HUES64 (cell line): ENCODE data around the gene CFAP90. TPM values are rescaled to one million over a fixed set of nuclear protein-coding genes. Genes with fewer than 3 reads are reported as not detected.

Source experiments
- H3K27ac ChIP-seq: 2 replicates; pipeline ENCODE4 v1.7.0; 2013; ENCODE audit warnings: low read depth, low read length, inconsistent platforms
- H3K27me3 ChIP-seq: 2 replicates; pipeline ENCODE4 v1.6.1; 2013; ENCODE audit warnings: mild to moderate bottlenecking, low read length; ENCODE audit not compliant: insufficient read depth
- H3K36me3 ChIP-seq: 2 replicates; pipeline ENCODE4 v1.6.1; 2013; ENCODE audit warnings: mild to moderate bottlenecking, low read length; ENCODE audit not compliant: insufficient read depth
- H3K4me1 ChIP-seq: 2 replicates; pipeline ENCODE4 v1.6.1; 2013; ENCODE audit warnings: mild to moderate bottlenecking, low read length, moderate library complexity; ENCODE audit not compliant: insufficient read depth
- H3K4me3 ChIP-seq: 2 replicates; pipeline ENCODE4 v1.5.1; 2013; ENCODE audit warnings: mild to moderate bottlenecking, low read length, moderate library complexity
- H3K9ac ChIP-seq: 2 replicates; pipeline ENCODE4 v1.6.1; 2013; ENCODE audit warnings: mild to moderate bottlenecking, low read depth, low read length
- H3K9me3 ChIP-seq: 2 replicates; pipeline ENCODE4 v1.6.1; 2013; ENCODE audit warnings: low read depth, low read length; ENCODE audit not compliant: insufficient read depth
- WGBS: fragments of 150-250, 120-280 bp; methylation state at CpG from one replicate; pipeline ENCODE4 v1.1.7; 2013; ENCODE audit warnings: missing lambda C conversion rate; 5-methylcytosine and 5-hydroxymethylcytosine counted together
- polyA plus RNA-seq, 2 experiments: library from polyadenylated mRNA; stranded (reverse); fragments of 50-300 nt; gene quantifications; one replicate each; pipeline ENCODE4 v1.2.3, GENCODE V29; 2013

Gene CFAP90, protein sequence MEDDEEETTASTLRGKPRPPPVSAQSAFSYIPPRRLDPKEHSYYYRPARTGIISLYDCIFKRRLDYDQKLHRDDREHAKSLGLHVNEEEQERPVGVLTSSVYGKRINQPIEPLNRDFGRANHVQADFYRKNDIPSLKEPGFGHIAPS
- 0.75 TPM for polyA plus RNA-seq (2013, experiment 1 of 2)
- polyA plus RNA-seq (2013, experiment 2 of 2): 0.32 TPM

DNA sequence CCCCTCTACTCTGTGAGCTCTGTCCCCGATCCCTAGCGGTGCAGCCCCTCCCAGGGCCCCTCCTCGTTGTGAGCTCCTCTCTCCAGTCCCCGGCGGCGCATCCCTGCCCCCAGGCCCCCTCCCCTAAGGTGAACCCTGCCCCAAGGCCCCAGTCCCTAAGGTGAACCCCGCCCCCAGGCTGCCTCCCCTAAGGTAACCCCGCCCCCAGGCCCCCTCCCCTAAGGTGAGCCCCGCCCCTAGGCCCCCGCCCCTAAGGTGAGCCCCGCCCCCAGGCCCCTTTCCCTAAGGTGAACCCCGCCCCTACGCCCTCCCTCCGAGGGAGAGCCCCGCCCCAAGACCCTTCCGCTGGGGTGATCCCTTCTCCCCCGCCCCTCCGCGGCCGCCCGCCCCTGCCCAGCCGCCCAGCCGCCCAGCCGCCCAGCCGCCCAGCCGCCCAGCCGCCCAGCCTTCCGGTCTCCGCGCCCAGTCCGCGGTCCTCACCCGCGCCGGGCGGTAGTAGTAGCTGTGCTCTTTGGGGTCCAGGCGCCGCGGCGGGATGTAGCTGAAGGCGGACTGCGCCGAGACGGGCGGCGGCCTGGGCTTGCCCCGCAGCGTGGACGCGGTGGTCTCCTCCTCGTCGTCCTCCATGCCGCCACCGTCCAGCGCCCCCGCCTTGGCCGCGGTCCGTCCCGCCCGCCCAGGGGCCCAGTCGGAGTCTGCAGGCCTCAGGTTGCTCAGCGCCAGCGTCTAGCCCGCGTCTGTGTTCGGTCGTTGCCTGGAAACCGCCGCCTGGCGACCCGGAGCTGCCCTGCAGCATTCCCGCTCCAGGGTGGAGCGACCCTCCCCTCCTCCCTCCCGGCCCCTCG lies at the start of gene CFAP90:
Gene CFAP90, minus strand, starts transcription at position 739 of the 845 bp plus-strand sequence. Its CDS starts 112 bp downstream, at position 627.
- Histone ChIP-seq H3K36me3 (no peaks in the 10 kb centered on the region), H3K4me3 (peak within 1 kb of the TSS; percentile 83), H3K27ac (peak within 1 kb of the TSS; percentile 61), H3K9me3 (no peaks in the 10 kb centered on the region), H3K27me3 (peaks cover 26% of the 10 kb centered on the region), H3K9ac (peak within 1 kb of the TSS; percentile 68), H3K4me1 (peaks cover 4% of the 10 kb centered on the region; the same call in 1 of the 2 replicates)
- under 1% methylated on average over 69 of the region's 76 CpGs for WGBS

DNA sequence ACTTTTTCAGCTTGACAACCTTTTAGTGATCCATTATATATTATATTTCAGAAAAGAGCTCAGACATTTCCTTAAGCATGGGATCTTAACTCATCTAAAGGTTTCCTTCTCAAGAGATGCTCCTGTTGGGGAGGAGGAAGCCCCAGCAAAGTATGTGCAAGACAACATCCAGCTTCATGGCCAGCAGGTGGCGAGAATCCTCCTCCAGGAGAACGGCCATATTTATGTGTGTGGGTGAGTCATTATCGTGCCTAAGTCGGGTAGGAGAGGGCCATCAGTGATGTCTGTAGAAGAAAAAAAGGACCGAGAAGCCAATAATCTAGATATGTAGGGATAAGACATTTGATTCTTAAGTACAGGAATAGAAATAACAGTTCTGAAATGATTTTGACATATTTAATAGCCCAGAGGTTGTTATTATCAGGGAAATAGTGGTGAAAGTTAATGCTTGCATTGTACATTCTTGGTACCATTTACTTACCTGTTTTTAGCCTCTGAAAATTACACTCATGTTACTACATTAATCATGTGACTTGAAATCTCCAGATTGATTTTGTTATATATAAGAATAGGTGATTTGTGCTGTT lies 46.2 kb upstream of the CFAP90 start:
- Histone ChIP-seq H3K27me3 (no peaks in the 10 kb centered on the region), H3K27ac (no peak overlapping the region), H3K4me1 (no peaks in the 10 kb centered on the region), H3K36me3 (peaks cover 100% of the 10 kb centered on the region), H3K4me3 (no peak overlapping the region), H3K9ac (no peak overlapping the region), H3K9me3 (no peaks in the 10 kb centered on the region)
- 73% methylated on average over 5 of the region's 5 CpGs for WGBS

GRCh38 chr5:7894860-7895259 lies 43.9 kb upstream of the CFAP90 start:
- H3K4me3 ChIP-seq: no peak overlapping the region
- no peak overlapping the region for H3K27ac ChIP-seq
- no peak overlapping the region for H3K9ac ChIP-seq
- peaks cover 97% of the 10 kb centered on the region for H3K36me3 ChIP-seq
- H3K4me1 ChIP-seq: no peaks in the 10 kb centered on the region
- H3K27me3 ChIP-seq: no peaks in the 10 kb centered on the region
- no peaks in the 10 kb centered on the region for H3K9me3 ChIP-seq
- 100% methylated on average over 2 of the region's 2 CpGs for WGBS

DNA sequence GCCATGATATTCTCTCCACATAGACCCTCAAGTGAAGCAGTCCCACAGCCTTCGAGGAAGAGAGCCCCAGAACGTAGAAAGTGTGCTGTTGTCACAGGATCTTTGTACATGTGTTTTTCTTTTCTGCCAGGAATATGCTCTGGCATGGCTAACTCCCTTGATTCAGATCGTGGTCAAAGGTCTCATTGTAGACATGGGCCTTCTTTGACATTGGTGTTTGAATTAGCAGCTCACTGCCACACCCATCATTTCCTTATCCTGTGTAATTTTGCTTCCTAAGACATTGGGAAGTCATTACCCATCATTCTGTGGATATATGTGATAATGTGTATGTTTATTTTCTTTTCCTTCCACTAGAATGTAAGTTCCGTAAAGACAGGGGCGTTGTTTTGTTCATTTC lies 43.5 kb upstream of the CFAP90 start:
- Histone ChIP-seq H3K9me3 (no peaks in the 10 kb centered on the region), H3K27me3 (no peaks in the 10 kb centered on the region), H3K4me1 (no peaks in the 10 kb centered on the region), H3K9ac (no peak overlapping the region), H3K4me3 (no peak overlapping the region), H3K36me3 (peaks cover 97% of the 10 kb centered on the region), H3K27ac (no peak overlapping the region)
- 95% methylated on average over 5 of the region's 5 CpGs for WGBS

DNA sequence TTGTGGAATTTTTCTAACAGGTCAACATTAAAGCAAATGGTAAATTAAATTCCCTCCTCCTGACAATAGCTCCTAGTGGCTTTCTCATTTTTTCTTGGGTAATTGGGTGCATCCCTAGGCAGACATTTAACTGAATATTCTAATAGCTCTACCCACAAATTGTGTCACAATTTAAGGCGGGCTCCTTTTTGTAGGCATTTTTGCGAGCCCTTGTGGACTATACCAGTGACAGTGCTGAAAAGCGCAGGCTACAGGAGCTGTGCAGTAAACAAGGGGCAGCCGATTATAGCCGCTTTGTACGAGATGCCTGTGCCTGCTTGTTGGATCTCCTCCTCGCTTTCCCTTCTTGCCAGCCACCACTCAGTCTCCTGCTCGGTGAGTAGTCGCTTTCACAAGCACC lies 38.0 kb upstream of the CFAP90 start:
- H3K4me1 ChIP-seq: no peaks in the 10 kb centered on the region
- no peaks in the 10 kb centered on the region for H3K9me3 ChIP-seq
- H3K27ac ChIP-seq: no peak overlapping the region
- H3K36me3 ChIP-seq: peaks cover 96% of the 10 kb centered on the region
- WGBS: 95% methylated on average over 9 of the region's 9 CpGs
- H3K4me3 ChIP-seq: no peak overlapping the region
- no peak overlapping the region for H3K9ac ChIP-seq
- H3K27me3 ChIP-seq: no peaks in the 10 kb centered on the region

- 96% methylated on average over 6 of the region's 7 CpGs for WGBS
These were observed 36.0 kb upstream of the CFAP90 start for GRCh38 chr5:7886849-7887475.

GRCh38 chr5:7884491-7885267 lies 33.7 kb upstream of the CFAP90 start:
- Histone ChIP-seq H3K9ac (no peak overlapping the region), H3K9me3 (no peaks in the 10 kb centered on the region), H3K4me3 (no peak overlapping the region), H3K4me1 (no peaks in the 10 kb centered on the region), H3K27me3 (no peaks in the 10 kb centered on the region), H3K36me3 (peaks cover 98% of the 10 kb centered on the region), H3K27ac (no peak overlapping the region)
- 76% methylated on average over 4 of the region's 5 CpGs for whole genome bisulfite sequencing

More at GRCh38 chr5:7886849-7887475, 36.0 kb upstream of the CFAP90 start:
- Histone ChIP-seq H3K9me3 (no peaks in the 10 kb centered on the region), H3K9ac (no peak overlapping the region), H3K27me3 (no peaks in the 10 kb centered on the region), H3K36me3 (peaks cover 96% of the 10 kb centered on the region), H3K27ac (no peak overlapping the region), H3K4me1 (no peaks in the 10 kb centered on the region), H3K4me3 (no peak overlapping the region)

- Histone ChIP-seq H3K4me1 (no peaks in the 10 kb centered on the region), H3K9ac (no peak overlapping the region), H3K27ac (no peak overlapping the region), H3K4me3 (no peak overlapping the region), H3K9me3 (no peaks in the 10 kb centered on the region), H3K36me3 (peaks cover 97% of the 10 kb centered on the region), H3K27me3 (no peaks in the 10 kb centered on the region)
- WGBS: 98% methylated on average over 3 of the region's 4 CpGs
These were observed 32.0 kb upstream of the CFAP90 start for GRCh38 chr5:7882926-7883325.

GRCh38 chr5:7881816-7882215 lies 30.9 kb upstream of the CFAP90 start:
- H3K9me3 ChIP-seq: no peaks in the 10 kb centered on the region
- no peaks in the 10 kb centered on the region for H3K4me1 ChIP-seq
- no peak overlapping the region for H3K4me3 ChIP-seq
- H3K9ac ChIP-seq: no peak overlapping the region
- peaks cover 99% of the 10 kb centered on the region for H3K36me3 ChIP-seq
- no peaks in the 10 kb centered on the region for H3K27me3 ChIP-seq
- H3K27ac ChIP-seq: no peak overlapping the region
- WGBS: 92% methylated on average over 2 of the region's 2 CpGs

- peaks cover 99% of the 10 kb centered on the region for H3K36me3 ChIP-seq
- H3K4me1 ChIP-seq: no peaks in the 10 kb centered on the region
- H3K27me3 ChIP-seq: no peaks in the 10 kb centered on the region
- H3K4me3 ChIP-seq: no peak overlapping the region
- no peak overlapping the region for H3K9ac ChIP-seq
- H3K9me3 ChIP-seq: no peaks in the 10 kb centered on the region
- H3K27ac ChIP-seq: no peak overlapping the region
- WGBS: 94% methylated on average over 4 of the region's 4 CpGs
These were observed 30.2 kb upstream of the CFAP90 start for GRCh38 chr5:7881091-7881490.
